BLaER1 treated with 17β-estradiol and CSF1 and Interleukin-3, amounts not matched to agents 10 nM and 100 nM (cell line): ENCODE measurements around the gene MAP2K5.

Experiments used
- H3K27ac ChIP-seq, 11 experiments: shearing (Covaris generic); formaldehyde crosslinking; 2 replicates each; pipeline ENCODE4 v1.8.1; 2022
- H3K27me3 ChIP-seq, 11 experiments: shearing (Covaris generic); formaldehyde crosslinking; 2 replicates each; pipeline ENCODE4 v1.8.1; 2022
- H3K36me3 ChIP-seq, 11 experiments: shearing (Covaris generic); formaldehyde crosslinking; 2 replicates each; pipeline ENCODE4 v1.8.1; 2022
- H3K4me1 ChIP-seq, 10 experiments: shearing (Covaris generic); formaldehyde crosslinking; 2 replicates each; pipeline ENCODE4 v1.8.1; 2022
- H3K4me2 ChIP-seq, 11 experiments: shearing (Covaris generic); formaldehyde crosslinking; 2 replicates each; pipeline ENCODE4 v1.8.1; 2022
- H3K4me3 ChIP-seq, 10 experiments: shearing (Covaris generic); formaldehyde crosslinking; 2 replicates each; pipeline ENCODE4 v1.8.1; 2022
- H3K9ac ChIP-seq, 11 experiments: shearing (Covaris generic); formaldehyde crosslinking; 2 replicates each; pipeline ENCODE4 v1.8.1; 2022
- H3K9me3 ChIP-seq, 11 experiments: shearing (Covaris generic); formaldehyde crosslinking; replicated peaks in 1 of 11; 2 replicates each; pipeline ENCODE4 v1.8.1; 2022
- H4K20me1 ChIP-seq, 11 experiments: shearing (Covaris generic); formaldehyde crosslinking; 2 replicates each; pipeline ENCODE4 v1.8.1; 2022
- Cebpa-rat ChIP-seq, 11 experiments: shearing (Covaris generic); IDR thresholded peaks; 2 replicates each; pipeline ENCODE4 v1.8.1; 2022

The MAP2K5 gene

DNA sequence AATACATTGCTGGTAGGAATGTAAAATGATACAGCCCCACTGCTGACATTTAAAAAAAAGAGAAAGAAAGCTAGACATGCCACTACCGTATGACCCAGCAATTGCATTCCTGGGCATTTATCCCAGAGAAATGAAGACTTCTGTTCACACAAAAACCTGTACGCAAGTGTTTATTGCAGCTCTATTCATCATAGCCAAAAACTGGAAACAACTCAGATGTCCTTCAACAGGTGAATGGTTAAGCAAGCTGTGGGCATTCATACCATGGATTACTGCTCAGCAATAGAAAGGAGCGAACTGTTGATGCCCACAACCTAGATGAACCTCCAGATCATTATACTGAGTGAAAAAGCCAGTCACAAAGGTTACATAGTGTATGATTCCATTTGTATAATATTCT lies 132.5 kb downstream of the MAP2K5 start:
- Histone ChIP-seq H4K20me1 (no peaks in the 10 kb centered on the region), H3K9me3 (peaks cover 0 to 6% (median 3%) of the 10 kb centered on the region in 11 experiments; a peak in 6 of 22 replicates), H3K36me3 (peaks cover 0 to 13% (median 5%) of the 10 kb centered on the region in 11 experiments; a peak in 5 of 22 replicates), H3K4me2 (no peak overlapping the region), H3K4me3 (no peak overlapping the region), H3K9ac (no peak overlapping the region), H3K27me3 (no peaks in the 10 kb centered on the region), H3K4me1 (no peaks in the 10 kb centered on the region), H3K27ac (no peak overlapping the region)
- TF ChIP-seq Cebpa-rat (IDR thresholded peaks at IDR 0.05): no peak

DNA sequence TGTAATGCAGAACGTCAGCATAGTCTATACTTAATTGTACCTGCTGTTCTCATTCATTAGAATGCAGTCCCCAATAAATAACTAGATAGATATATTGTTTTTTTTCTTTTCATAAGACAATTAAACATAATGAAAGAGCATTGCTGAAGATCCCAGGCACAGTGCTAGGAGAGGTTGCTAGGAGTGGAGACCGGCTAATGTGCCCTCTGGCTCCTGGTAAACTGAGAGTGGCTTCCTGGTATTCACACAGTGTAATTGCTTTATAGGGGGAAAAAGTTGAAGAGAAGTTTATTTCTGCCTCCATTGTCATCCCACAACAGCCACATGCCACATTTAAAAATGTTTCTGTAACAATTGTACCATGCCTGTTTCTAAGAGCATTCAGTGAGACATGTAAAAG lies 135.6 kb downstream of the MAP2K5 start:
- Histone ChIP-seq H3K4me3 (no peak overlapping the region), H3K9ac (no peak overlapping the region), H3K36me3 (peaks cover 0 to 23% (median 12%) of the 10 kb centered on the region in 11 experiments; a peak in 13 of 22 replicates), H3K27ac (no peak overlapping the region), H4K20me1 (no peaks in the 10 kb centered on the region), H3K4me1 (no peaks in the 10 kb centered on the region), H3K4me2 (no peak overlapping the region), H3K27me3 (no peaks in the 10 kb centered on the region), H3K9me3 (peaks cover 5 to 16% (median 10%) of the 10 kb centered on the region in 11 experiments)
- TF ChIP-seq Cebpa-rat (IDR thresholded peaks at IDR 0.05): no peak

DNA sequence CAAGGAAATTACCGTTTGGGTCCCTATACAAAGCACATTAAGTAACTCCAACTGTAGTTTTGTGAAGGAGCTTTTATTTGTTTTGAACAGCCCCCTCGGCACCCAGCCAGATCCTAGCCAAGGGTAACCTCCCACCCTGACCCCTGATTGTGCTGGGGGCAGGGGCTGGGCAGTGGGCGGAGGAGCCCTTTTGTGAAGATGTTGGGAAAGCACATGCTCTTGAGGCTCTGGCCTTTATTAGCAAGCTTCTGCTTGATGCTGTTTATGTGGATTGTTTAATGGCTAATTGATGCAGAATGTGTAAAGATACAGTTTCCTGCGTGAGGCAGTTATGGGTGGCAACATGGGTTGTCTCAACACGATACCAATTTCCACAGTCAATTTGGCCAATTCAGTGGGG lies 136.5 kb downstream of the MAP2K5 start:
- Histone ChIP-seq H3K4me1 (no peaks in the 10 kb centered on the region), H3K4me2 (no peak overlapping the region)

DNA sequence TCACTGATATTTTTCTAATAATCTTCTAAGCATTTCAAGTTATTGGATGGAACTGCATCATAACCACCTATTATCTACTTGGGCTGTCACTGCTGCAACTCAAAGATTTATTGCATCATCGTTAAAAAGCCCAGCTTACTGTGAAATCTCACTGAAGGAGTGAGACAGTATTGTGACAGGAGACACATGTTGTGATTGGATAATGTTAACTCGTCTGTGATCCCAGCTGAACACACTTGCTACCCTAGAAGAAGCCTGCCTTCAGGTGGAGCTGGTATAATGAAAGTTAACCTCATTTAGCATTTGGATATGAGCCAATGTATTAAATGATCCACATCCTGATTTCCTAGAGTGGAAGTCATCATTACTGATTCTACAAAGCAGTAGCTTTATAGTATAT lies 138.1 kb downstream of the MAP2K5 start:
- Histone ChIP-seq H3K27ac (no peak overlapping the region), H3K4me1 (no peaks in the 10 kb centered on the region), H3K4me2 (no peak overlapping the region), H4K20me1 (no peaks in the 10 kb centered on the region), H3K36me3 (peaks cover 13 to 46% (median 24%) of the 10 kb centered on the region in 11 experiments; a peak in 17 of 22 replicates), H3K27me3 (no peaks in the 10 kb centered on the region), H3K4me3 (no peak overlapping the region), H3K9ac (no peak overlapping the region), H3K9me3 (peaks cover 30 to 42% (median 35%) of the 10 kb centered on the region in 11 experiments)
- TF ChIP-seq Cebpa-rat (IDR thresholded peaks at IDR 0.05): peak in 3 of 11 experiments; percentile 21 to 80 (median 28); a peak in 2 of 22 replicates

More for the DNA sequence above, 136.5 kb downstream of the MAP2K5 start:
- Histone ChIP-seq H3K4me3 (no peak overlapping the region), H3K9me3 (peaks cover 14 to 25% (median 19%) of the 10 kb centered on the region in 11 experiments), H4K20me1 (no peaks in the 10 kb centered on the region), H3K27ac (no peak overlapping the region), H3K36me3 (peaks cover 5 to 32% (median 19%) of the 10 kb centered on the region in 11 experiments; a peak in 17 of 22 replicates), H3K9ac (no peak overlapping the region), H3K27me3 (no peaks in the 10 kb centered on the region)
- no peak for TF ChIP-seq Cebpa-rat (IDR thresholded peaks at IDR 0.05)

DNA sequence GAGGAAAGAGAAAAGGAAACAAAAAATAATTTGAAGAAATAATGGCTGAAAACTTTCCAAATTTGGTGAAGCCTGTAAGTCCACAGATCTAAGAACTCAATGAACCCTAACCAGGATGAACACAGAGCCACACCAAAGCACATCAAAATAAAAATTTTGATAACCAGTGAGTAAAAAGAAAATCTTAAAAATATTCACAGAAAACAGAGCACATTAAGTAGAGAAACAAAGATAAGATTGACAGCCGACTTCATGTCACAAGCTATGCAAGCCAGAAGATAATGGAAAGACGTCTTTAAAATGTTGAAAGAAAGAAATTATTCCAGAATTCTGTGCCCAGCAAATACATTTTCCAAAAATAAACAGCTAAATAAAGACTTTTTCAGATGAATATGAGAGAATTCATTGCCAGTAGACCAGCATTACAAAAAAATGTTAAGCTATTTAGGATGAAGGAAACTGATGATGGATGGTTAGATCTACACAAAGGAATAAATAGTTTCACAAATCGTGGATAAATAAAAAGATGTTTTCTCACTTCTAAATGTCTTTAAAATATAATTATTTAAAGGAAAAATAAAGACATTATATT lies 142.6 kb downstream of the MAP2K5 start:
- Histone ChIP-seq H3K27me3 (no peaks in the 10 kb centered on the region), H3K9me3 (peaks cover 35 to 51% (median 42%) of the 10 kb centered on the region in 11 experiments), H3K27ac (no peak overlapping the region), H3K4me1 (no peaks in the 10 kb centered on the region; a peak in 1 of 20 replicates), H3K9ac (no peak overlapping the region), H3K4me2 (no peak overlapping the region), H3K4me3 (no peak overlapping the region), H4K20me1 (no peaks in the 10 kb centered on the region), H3K36me3 (peaks cover 13 to 43% (median 26%) of the 10 kb centered on the region in 11 experiments; a peak in 17 of 22 replicates)
- TF ChIP-seq Cebpa-rat (IDR thresholded peaks at IDR 0.05): no peak

DNA sequence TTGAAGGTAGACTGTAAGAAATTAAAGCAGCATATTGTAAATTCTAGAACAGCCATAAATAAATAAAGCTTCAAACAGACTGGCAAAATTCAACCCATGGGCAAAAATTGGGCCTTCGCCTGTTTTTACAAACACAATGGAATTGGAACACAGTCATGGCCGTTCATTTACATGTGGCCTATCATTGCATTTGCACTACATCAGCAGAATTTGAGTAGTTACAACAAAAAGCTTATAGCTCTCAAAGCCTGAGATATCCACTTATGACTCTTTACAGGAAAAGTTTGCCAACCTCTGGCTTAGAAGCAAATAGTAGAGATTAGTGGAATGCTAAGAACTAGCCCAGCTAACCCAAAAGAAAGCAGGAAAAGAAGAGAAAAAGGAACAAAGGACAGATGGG lies 143.2 kb downstream of the MAP2K5 start:
- Histone ChIP-seq H3K4me3 (no peak overlapping the region), H3K27me3 (no peaks in the 10 kb centered on the region), H3K9me3 (peaks cover 35 to 51% (median 42%) of the 10 kb centered on the region in 11 experiments), H3K27ac (no peak overlapping the region), H4K20me1 (no peaks in the 10 kb centered on the region), H3K4me2 (no peak overlapping the region), H3K9ac (no peak overlapping the region), H3K36me3 (peaks cover 13 to 39% (median 24%) of the 10 kb centered on the region in 11 experiments; a peak in 17 of 22 replicates), H3K4me1 (peaks cover 0 to 6% (median 5%) of the 10 kb centered on the region in 10 experiments; a peak in 9 of 20 replicates)
- TF ChIP-seq Cebpa-rat (IDR thresholded peaks at IDR 0.05): no peak

DNA sequence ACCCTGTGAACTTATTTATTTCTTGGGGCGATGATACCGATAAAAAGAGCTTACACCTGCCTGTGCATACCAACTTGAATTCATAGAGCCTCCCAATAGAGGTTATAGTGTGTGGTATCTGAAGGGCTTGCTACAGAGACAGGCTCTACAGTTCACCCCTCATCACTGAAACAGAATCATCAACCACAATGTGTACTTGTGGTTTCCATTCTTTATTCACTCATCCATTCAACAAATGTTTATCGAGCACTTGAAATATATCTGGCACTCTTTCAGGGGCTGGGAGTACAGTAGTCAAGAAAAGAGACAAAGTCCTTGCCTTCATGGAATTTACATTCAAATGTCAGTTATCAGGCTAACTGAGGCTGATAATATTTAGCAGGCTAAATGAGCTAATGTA lies 148.4 kb downstream of the MAP2K5 start:
- peak overlapping the region in 6 of 11 experiments; percentile 9 to 42 (median 20); a peak in 6 of 22 replicates for H3K4me2 ChIP-seq

DNA sequence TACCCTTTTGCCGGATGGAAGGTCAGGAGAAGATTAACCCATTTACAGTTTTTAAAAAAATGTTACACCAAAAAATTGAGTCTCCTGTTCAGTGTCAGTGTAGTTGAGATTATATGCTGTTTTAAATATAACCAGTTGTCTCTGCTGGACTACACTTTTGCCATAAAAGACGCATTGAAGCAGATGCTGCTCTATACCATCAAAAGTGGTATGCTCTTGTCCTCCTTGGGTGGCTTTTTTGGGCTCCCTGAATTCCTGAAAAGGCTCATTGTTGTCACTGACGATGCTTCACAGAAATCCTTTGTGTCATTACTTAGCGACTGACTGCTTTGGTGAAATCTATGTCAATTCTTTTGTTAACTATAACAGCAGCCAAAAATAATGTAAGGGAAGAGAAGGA lies 148.9 kb downstream of the MAP2K5 start:
- H3K4me1 ChIP-seq: peaks cover 0 to 11% (median 6%) of the 10 kb centered on the region in 10 experiments; a peak in 9 of 20 replicates
- no peaks in the 10 kb centered on the region for H3K27me3 ChIP-seq
- no peak overlapping the region for H3K27ac ChIP-seq
- H3K4me3 ChIP-seq: no peak overlapping the region
- H3K9me3 ChIP-seq: peaks cover 0 to under 1% (median 0%) of the 10 kb centered on the region in 11 experiments; a peak in 3 of 22 replicates
- H3K36me3 ChIP-seq: peaks cover 0 to 12% (median 0%) of the 10 kb centered on the region in 11 experiments; a peak in 2 of 22 replicates
- H3K4me2 ChIP-seq: peak overlapping the region in 2 of 11 experiments; percentile 28 to 34; a peak in 1 of 22 replicates
- no peak for TF ChIP-seq Cebpa-rat (IDR thresholded peaks at IDR 0.05)
- no peak overlapping the region for H3K9ac ChIP-seq
- no peaks in the 10 kb centered on the region for H4K20me1 ChIP-seq

More for the DNA sequence above, 148.4 kb downstream of the MAP2K5 start:
- Histone ChIP-seq H3K9me3 (peaks cover 2 to 6% (median 4%) of the 10 kb centered on the region in 11 experiments; a peak in 19 of 22 replicates), H3K27me3 (no peaks in the 10 kb centered on the region), H4K20me1 (no peaks in the 10 kb centered on the region), H3K27ac (no peak overlapping the region), H3K4me1 (peaks cover 0 to 11% (median 6%) of the 10 kb centered on the region in 10 experiments; a peak in 9 of 20 replicates), H3K4me3 (no peak overlapping the region), H3K9ac (no peak overlapping the region), H3K36me3 (peaks cover 0 to 12% (median under 1%) of the 10 kb centered on the region in 11 experiments; a peak in 2 of 22 replicates)
- TF ChIP-seq Cebpa-rat (IDR thresholded peaks at IDR 0.05): no peak

DNA sequence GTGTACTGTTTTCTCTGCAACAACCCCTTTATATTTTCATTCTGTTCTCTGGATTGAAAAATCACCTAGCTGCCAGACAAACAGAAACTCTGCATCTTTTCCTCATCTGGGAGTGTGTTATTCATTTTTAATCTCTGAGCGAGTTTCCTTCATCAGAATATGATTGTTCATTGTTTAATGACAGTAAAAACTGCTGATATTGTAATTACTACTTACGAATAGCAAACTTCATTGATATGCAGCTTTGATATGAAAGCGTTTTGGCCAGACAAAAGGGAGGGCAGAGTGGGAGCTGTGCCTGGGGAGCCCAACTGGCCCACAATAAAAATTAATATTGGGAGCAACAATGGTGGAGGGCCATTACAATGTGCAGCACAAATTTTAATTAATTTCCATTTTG lies 150.1 kb downstream of the MAP2K5 start:
- H3K9ac ChIP-seq: no peak overlapping the region
- H3K4me1 ChIP-seq: peaks cover 0 to 11% (median 6%) of the 10 kb centered on the region in 10 experiments; a peak in 9 of 20 replicates
- no peaks in the 10 kb centered on the region; a peak in 1 of 22 replicates for H3K9me3 ChIP-seq
- no peak overlapping the region for H3K4me2 ChIP-seq
- no peaks in the 10 kb centered on the region for H3K27me3 ChIP-seq
- H3K27ac ChIP-seq: no peak overlapping the region
- H3K36me3 ChIP-seq: peaks cover 0 to 12% (median 0%) of the 10 kb centered on the region in 11 experiments; a peak in 2 of 22 replicates
- H3K4me3 ChIP-seq: no peak overlapping the region
- TF ChIP-seq Cebpa-rat (IDR thresholded peaks at IDR 0.05): no peak
- H4K20me1 ChIP-seq: no peaks in the 10 kb centered on the region
